K562 (cell line): Measurements from ENCODE around the gene DHDH. TPM values are rescaled to one million over a fixed set of nuclear protein-coding genes. Genes with fewer than 3 reads are reported as not detected.

ENCODE experiments used
- ATAC-seq: fragments of 200-7000 bp; cut with Tn5 transposase; 3 replicates; pipeline ENCODE4 v1.9.1; 2020; ENCODE audit warnings: moderate library complexity
- BruUV-seq: library from RNA; stranded (reverse); fragments of 400-500 nt; replicated peaks from 2 replicates; lab custom pipeline; 2021; lab: Mats Ljungman, UMichigan
- CTCF ChIA-PET: fragments of 300-600 bp; formaldehyde crosslinking; extraction: SDS; loops from one replicate; lab custom pipeline; 2021; ENCODE audit warnings: low intra/inter-chr PET ratio; lab: Yijun Ruan, JAX
- POLR2A ChIA-PET: fragments of 300-600, 350-650 bp; sonication (Branson Sonifier 250); formaldehyde crosslinking; extraction: SDS; loops from one replicate; lab custom pipeline; 2021; ENCODE audit warnings: antibody characterized with exemption, inconsistent platforms; lab: Yijun Ruan, JAX
- DNase-seq, 4 experiments: peaks; one replicate each; pipeline versions ENCODE4 v3.0.0 to v3.0.0-alpha.2; 2011 to 2018; ENCODE audit warnings: low spot score in 3 of 4, mixed read lengths in 3 of 4; ENCODE audit errors: extremely low read depth in 1 of 4
- FAIRE-seq: peaks from 2 replicates; lab custom pipeline; 2011; peaks lifted over from hg19 to GRCh38; lab: Jason Lieb, UNC
- H2AFZ ChIP-seq: 2 replicates; pipeline ENCODE4 v1.6.0; 2011; ENCODE audit warnings: low read depth, low read length, control low read depth, inconsistent platforms
- H3K27ac ChIP-seq: fragments of 200-600 bp; 3 replicates; pipeline ENCODE4 v1.8.0; 2011; ENCODE audit warnings: low read depth, mild to moderate bottlenecking, control low read depth, inconsistent platforms, low read length, moderate library complexity, mixed read lengths; ENCODE audit errors: extremely low read depth
- H3K27me3 ChIP-seq, 2 experiments: fragments of 300-600 bp in 1 of 2; 2 replicates in 1 of 2; 3 replicates in 1 of 2; pipeline versions ENCODE4 v1.6.0 to v1.8.0; 2011; ENCODE audit warnings: inconsistent platforms in 2 of 2, low read length in 2 of 2, mild to moderate bottlenecking in 1 of 2, mixed read lengths in 1 of 2, moderate library complexity in 1 of 2; ENCODE audit not compliant: control insufficient read depth in 2 of 2, insufficient read depth in 2 of 2
- H3K36me3 ChIP-seq: fragments of 300-600 bp; 3 replicates; pipeline ENCODE4 v1.8.0; 2011; ENCODE audit warnings: mild to moderate bottlenecking, low read length, inconsistent platforms; ENCODE audit not compliant: control insufficient read depth, insufficient read depth
- H3K4me1 ChIP-seq, 2 experiments: fragments of 200-600 bp in 1 of 2; replicated peaks in 1 of 2; 2 replicates in 1 of 2; 3 replicates in 1 of 2; pipeline versions ENCODE4 v1.5.1 to v1.8.0; 2011; ENCODE audit warnings: inconsistent platforms in 2 of 2, low read length in 2 of 2, mild to moderate bottlenecking in 1 of 2, mixed read lengths in 1 of 2, moderate library complexity in 1 of 2; ENCODE audit not compliant: control insufficient read depth in 2 of 2, insufficient read depth in 2 of 2
- H3K4me2 ChIP-seq: 2 replicates; pipeline ENCODE4 v1.6.1; 2011; ENCODE audit warnings: low read length, control low read depth, inconsistent platforms, mixed read lengths; ENCODE audit not compliant: insufficient read depth
- H3K4me3 ChIP-seq: fragments of 200-600 bp; sonication (generic), shearing (Covaris generic); 2 replicates; pipeline ENCODE4 v1.5.1; 2016; ENCODE audit warnings: control low read depth, inconsistent platforms
- H3K79me2 ChIP-seq: fragments of 200-600 bp; 3 replicates; pipeline ENCODE4 v1.8.0; 2011; ENCODE audit warnings: low read length, inconsistent platforms; ENCODE audit not compliant: control insufficient read depth, insufficient read depth
- H3K9ac ChIP-seq, 2 experiments: 2 replicates each; pipeline versions ENCODE4 v1.6.0 to v1.6.1; 2011; ENCODE audit warnings: low read depth in 2 of 2, low read length in 2 of 2, control low read depth in 1 of 2, inconsistent platforms in 1 of 2, mild to moderate bottlenecking in 1 of 2, mixed read lengths in 1 of 2; ENCODE audit not compliant: insufficient read depth in 1 of 2
- H3K9me1 ChIP-seq: one replicate; pipeline ENCODE4 v1.6.0; 2011; ENCODE audit warnings: inconsistent platforms, mild to moderate bottlenecking, low read length, moderate library complexity; ENCODE audit not compliant: control insufficient read depth, insufficient read depth
- H3K9me3 ChIP-seq: replicated peaks from 2 replicates; pipeline ENCODE4 v1.5.1; 2011; ENCODE audit warnings: low read depth, low read length, inconsistent platforms; ENCODE audit not compliant: control insufficient read depth, insufficient read depth
- H4K20me1 ChIP-seq: replicated peaks from 2 replicates; pipeline ENCODE4 v1.6.1; 2011; ENCODE audit warnings: low read length, inconsistent platforms, mixed read lengths; ENCODE audit not compliant: control insufficient read depth, insufficient read depth
- CBX5 ChIP-seq: IDR thresholded peaks from 2 replicates; pipeline ENCODE4 v1.6.1; 2014; ENCODE audit warnings: low read depth, borderline replicate concordance
- CREB1 ChIP-seq, 2 experiments: sonication (generic) in 1 of 2; formaldehyde crosslinking in 1 of 2; IDR thresholded peaks; 2 replicates each; pipeline versions ENCODE4 v1.6.1 to v1.8.0; 2012 to 2022; ENCODE audit warnings: inconsistent platforms in 1 of 2, mild to moderate bottlenecking in 1 of 2, missing genetic modification reagents in 1 of 2, moderate library complexity in 1 of 2
- CREM ChIP-seq: IDR thresholded peaks from 2 replicates; pipeline ENCODE4 v1.6.1; 2014; ENCODE audit warnings: antibody characterized with exemption, low read depth
- DDX20 ChIP-seq: fragments of 450-650 bp; IDR thresholded peaks from 2 replicates; pipeline ENCODE4 v1.6.1; 2016; ENCODE audit warnings: missing genetic modification characterization, low read depth, mild to moderate bottlenecking, missing compliant biosample characterization, moderate library complexity
- DNMT1 ChIP-seq: fragments of 450-650 bp; IDR thresholded peaks from 2 replicates; pipeline ENCODE4 v1.6.1; 2016; ENCODE audit warnings: antibody characterized with exemption, mild to moderate bottlenecking
- E2F5 ChIP-seq: sonication (generic); formaldehyde crosslinking; IDR thresholded peaks from 2 replicates; pipeline ENCODE4 v1.8.0; 2022; ENCODE audit warnings: mild to moderate bottlenecking, missing genetic modification reagents
- HCFC1 ChIP-seq: IDR thresholded peaks from 2 replicates; pipeline ENCODE4 v1.6.1; 2012; ENCODE audit warnings: low read depth, low read length, improper control_type of control experiment
- HMG20B ChIP-seq: fragments of 250-450 bp; sonication (Bioruptor Pico); IDR thresholded peaks from 2 replicates; pipeline ENCODE4 v1.5.0; 2021; ENCODE audit warnings: mild to moderate bottlenecking
- JUN ChIP-seq, 2 experiments: sonication (generic) in 1 of 2; formaldehyde crosslinking in 1 of 2; IDR thresholded peaks; 2 replicates each; pipeline versions ENCODE4 v1.6.1 to v1.8.0; 2012 to 2022; ENCODE audit warnings: borderline replicate concordance in 2 of 2, mild to moderate bottlenecking in 2 of 2, improper control_type of control experiment in 1 of 2, low read depth in 1 of 2, low read length in 1 of 2, missing genetic modification reagents in 1 of 2
- KAT8 ChIP-seq: fragments of 450-650 bp; IDR thresholded peaks from 2 replicates; pipeline ENCODE4 v1.6.1; 2016; ENCODE audit warnings: low read depth, mild to moderate bottlenecking
- KLF6 ChIP-seq: fragments of 250-450 bp; sonication (Bioruptor Pico); IDR thresholded peaks from 2 replicates; pipeline ENCODE4 v1.4.0; 2020; ENCODE audit warnings: mild to moderate bottlenecking, moderate library complexity, borderline replicate concordance
- TAF7 ChIP-seq: fragments of 450-650 bp; IDR thresholded peaks from 2 replicates; pipeline ENCODE4 v1.6.1; 2016; ENCODE audit warnings: missing genetic modification characterization, missing compliant biosample characterization
- TRIM28 ChIP-seq: fragments of 450-650 bp; IDR thresholded peaks from 2 replicates; pipeline ENCODE4 v1.6.1; 2017
- ZNF644 ChIP-seq: fragments of 200-800 bp; sonication (Bioruptor generic); IDR thresholded peaks from 2 replicates; pipeline ENCODE4 v1.6.1; 2016; ENCODE audit warnings: low read depth, missing genetic modification characterization, missing compliant biosample characterization
- WGBS: fragments of 100-300 bp; shearing (Covaris generic); methylation state at CpG from one replicate; pipeline ENCODE4 v1.1.6; 2016; ENCODE audit warnings: low coverage, mixed read lengths; ENCODE audit not compliant: insufficient coverage; ENCODE audit errors: missing lambda C conversion rate; 5-methylcytosine and 5-hydroxymethylcytosine counted together
- in situ Hi-C: fragments of 300-500 bp; cut with MboI; formaldehyde crosslinking; loops from 4 replicates; pipeline ENCODE4 v1.15.0; 2018; ENCODE audit warnings: inconsistent platforms, mixed read lengths
- intact Hi-C: fragments of 100-400 bp; cut with micrococcal nuclease; formaldehyde crosslinking; loops from 2 replicates; pipeline ENCODE4 v1.14.2; 2022
- polyA plus RNA-seq, 8 experiments: library from polyadenylated mRNA; depleted of rRNA in 4 of 8; stranded (reverse) in 5 of 8; unstranded in 3 of 8; fragments of >200 nt; fragmentation: Nextera tagmentation in 2 of 8; fragmentation: Illumina TruSeq in 1 of 8; extraction: Ambion mirVana in 2 of 8; extraction: Trizol in 1 of 8; gene quantifications; 2 replicates each; pipeline versions ENCODE4 v1.2.1 to v1.2.3, GENCODE V29; 2011 to 2014; ENCODE audit warnings: inconsistent platforms in 1 of 8, missing spikeins in 1 of 8
- total RNA-seq, 7 experiments: library from RNA; depleted of rRNA in 6 of 7; stranded (reverse); fragments of >200 nt in 6 of 7; fragmentation: Illumina TruSeq in 2 of 7; extraction: Trizol in 2 of 7; gene quantifications; 2 replicates each; pipeline versions ENCODE4 v1.2.1 to v1.2.3, GENCODE V29; 2011 to 2021; ENCODE audit warnings: low replicate concordance in 1 of 7
- TF ChIP-seq, protein P1 (sequence below): conservative IDR thresholded peaks from 2 replicates; pipeline ENCODE4 v1.6.1; 2011; ENCODE audit warnings: low read depth, mild to moderate bottlenecking, low read length; ENCODE audit not compliant: control insufficient read depth
- TF ChIP-seq, protein P2 (sequence below), 2 experiments: fragments of 200-800 bp in 1 of 2; sonication (Bioruptor generic) in 1 of 2; sonication (generic) in 1 of 2; formaldehyde crosslinking in 1 of 2; IDR thresholded peaks in 1 of 2; conservative IDR thresholded peaks in 1 of 2; 2 replicates each; pipeline versions ENCODE4 v1.5.0 to v1.6.1; 2016 to 2020; ENCODE audit warnings: missing compliant biosample characterization in 1 of 2, missing genetic modification characterization in 1 of 2, missing genetic modification reagents in 1 of 2
- TF ChIP-seq, protein P3 (sequence below): fragments of 250-450 bp; sonication (Bioruptor Pico); IDR thresholded peaks from 2 replicates; pipeline ENCODE4 v1.8.0; 2022; ENCODE audit warnings: moderate library complexity, mild to moderate bottlenecking, inconsistent platforms

Gene DHDH
- total and polyA plus RNA-seq, 9 of the 15 experiments (the other 6 are each of a cell fraction or from before 2014, with no cell fraction given) = 0.37 to 1.9 (median 0.87) TPM

DNA sequence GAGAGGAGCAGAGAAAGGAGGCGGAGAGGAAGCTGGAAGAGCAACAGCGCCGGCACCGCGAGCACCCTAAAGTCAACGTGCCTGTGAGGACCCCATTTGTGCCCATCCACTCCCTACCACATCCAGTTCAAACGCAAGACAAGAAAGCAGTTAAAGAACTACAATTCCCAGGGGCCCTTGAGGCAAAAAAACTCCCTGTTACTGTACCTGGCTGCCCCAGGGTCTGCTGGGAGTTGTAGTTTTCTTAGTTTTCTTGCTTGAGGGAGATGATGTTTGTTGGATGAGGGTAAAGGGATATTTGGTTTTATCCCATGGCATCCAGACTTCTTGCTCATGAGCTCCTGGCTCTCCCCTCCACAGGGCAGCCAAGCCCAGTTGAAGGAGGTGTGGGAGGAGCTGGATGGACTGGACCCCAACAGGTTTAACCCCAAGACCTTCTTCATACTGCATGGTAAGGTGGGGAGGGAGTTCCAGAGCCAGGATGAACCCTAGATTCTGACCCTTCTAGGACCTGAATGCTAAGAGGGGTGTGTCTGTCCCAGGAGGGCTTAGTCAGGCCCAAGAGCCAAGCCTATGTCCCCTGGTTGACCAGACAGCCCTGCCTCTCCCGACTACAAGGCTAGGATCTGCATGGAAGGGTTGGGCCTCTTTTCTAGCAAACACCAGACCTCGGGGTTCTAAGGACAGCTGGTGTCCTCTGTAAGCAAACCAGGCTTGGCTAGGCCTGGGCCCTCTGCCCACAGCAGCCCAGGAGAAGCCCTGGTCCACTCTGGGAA lies 20.2 kb upstream of the DHDH start:
- FAIRE-seq = peak; percentile 87
- Histone ChIP-seq H3K4me3 (no peak overlapping the region), H4K20me1 (no peaks in the 10 kb centered on the region), H3K4me2 (no peak overlapping the region), H3K27ac (no peak overlapping the region), H3K9me3 (no peaks in the 10 kb centered on the region), H2AFZ (no peak overlapping the region), H3K36me3 (peaks cover 81% of the 10 kb centered on the region), H3K79me2 (no peaks in the 10 kb centered on the region), H3K27me3 (no peaks in the 10 kb centered on the region), H3K9ac (peak overlapping the region in 1 of 2 experiments; percentile 31; a peak in 1 of 4 replicates), H3K4me1 (peaks cover 0 to 3% of the 10 kb centered on the region in 2 experiments; a peak in 1 of 5 replicates), H3K9me1 (no peaks in the 10 kb centered on the region)
- WGBS = 89% methylated on average over 9 of the region's 9 CpGs
- DNase-seq = peak in 1 of 4 experiments; percentile 59
- in situ Hi-C loops = no loop called here
- intact Hi-C loops = no loop called here
- ChIA-PET POLR2A (interaction anchor here (0.6 to 3.2 kb wide), 6 partner anchors 11 to 560 kb away, joined by 3 to 18 read pairs (median 4); partner anchors contain the start of genes NUCB1 and TULP2), CTCF (no interaction called here)
- peak; percentile 83 for ATAC-seq
- BruUV-seq = no TSS peak
- TF ChIP-seq, protein P1, sequence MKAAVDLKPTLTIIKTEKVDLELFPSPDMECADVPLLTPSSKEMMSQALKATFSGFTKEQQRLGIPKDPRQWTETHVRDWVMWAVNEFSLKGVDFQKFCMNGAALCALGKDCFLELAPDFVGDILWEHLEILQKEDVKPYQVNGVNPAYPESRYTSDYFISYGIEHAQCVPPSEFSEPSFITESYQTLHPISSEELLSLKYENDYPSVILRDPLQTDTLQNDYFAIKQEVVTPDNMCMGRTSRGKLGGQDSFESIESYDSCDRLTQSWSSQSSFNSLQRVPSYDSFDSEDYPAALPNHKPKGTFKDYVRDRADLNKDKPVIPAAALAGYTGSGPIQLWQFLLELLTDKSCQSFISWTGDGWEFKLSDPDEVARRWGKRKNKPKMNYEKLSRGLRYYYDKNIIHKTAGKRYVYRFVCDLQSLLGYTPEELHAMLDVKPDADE = peak; percentile 83; the same call in 1 of the 2 replicates
- TF ChIP-seq JUN (IDR thresholded peaks at IDR 0.05; ENCODE audit: borderline replicate concordance, low read depth, low read length) = no peak
- no peak for TF ChIP-seq JUN (CRISPR knock-in tag; IDR thresholded peaks at IDR 0.05; ENCODE audit: borderline replicate concordance)
- no peak for TF ChIP-seq CREB1 (IDR thresholded peaks at IDR 0.05)
- TF ChIP-seq CREB1 (CRISPR knock-in tag; IDR thresholded peaks at IDR 0.05) = no peak
- TF ChIP-seq TRIM28 = no peak
- 0 out of 2 replicates have a peak, but pooled peaks have one; percentile 30 for TF ChIP-seq CREM
- TF ChIP-seq ZNF644 = 0 out of 2 replicates have a peak, but pooled peaks have one; percentile 60
- no peak for TF ChIP-seq KLF6 (CRISPR knock-in tag)
- TF ChIP-seq E2F5 = no peak
- no peak for TF ChIP-seq KAT8
- no peak for TF ChIP-seq DDX20 (tag)
- TF ChIP-seq HMG20B (CRISPR knock-in tag) = no peak
- TF ChIP-seq DNMT1 = no peak
- TF ChIP-seq, protein P2, sequence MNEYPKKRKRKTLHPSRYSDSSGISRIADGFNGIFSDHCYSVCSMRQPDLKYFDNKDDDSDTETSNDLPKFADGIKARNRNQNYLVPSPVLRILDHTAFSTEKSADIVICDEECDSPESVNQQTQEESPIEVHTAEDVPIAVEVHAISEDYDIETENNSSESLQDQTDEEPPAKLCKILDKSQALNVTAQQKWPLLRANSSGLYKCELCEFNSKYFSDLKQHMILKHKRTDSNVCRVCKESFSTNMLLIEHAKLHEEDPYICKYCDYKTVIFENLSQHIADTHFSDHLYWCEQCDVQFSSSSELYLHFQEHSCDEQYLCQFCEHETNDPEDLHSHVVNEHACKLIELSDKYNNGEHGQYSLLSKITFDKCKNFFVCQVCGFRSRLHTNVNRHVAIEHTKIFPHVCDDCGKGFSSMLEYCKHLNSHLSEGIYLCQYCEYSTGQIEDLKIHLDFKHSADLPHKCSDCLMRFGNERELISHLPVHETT (CRISPR knock-in tag; conservative IDR thresholded peaks at IDR 0.05 in 1 of 2, IDR thresholded peaks at IDR 0.05 in 1 of 2) = 0 out of 4 replicates have a peak, but pooled peaks of 1 of the 2 experiments have one; percentile 35
- no peak for TF ChIP-seq TAF7 (tag)
- TF ChIP-seq HCFC1 = peak; percentile 94
- TF ChIP-seq, protein P3, sequence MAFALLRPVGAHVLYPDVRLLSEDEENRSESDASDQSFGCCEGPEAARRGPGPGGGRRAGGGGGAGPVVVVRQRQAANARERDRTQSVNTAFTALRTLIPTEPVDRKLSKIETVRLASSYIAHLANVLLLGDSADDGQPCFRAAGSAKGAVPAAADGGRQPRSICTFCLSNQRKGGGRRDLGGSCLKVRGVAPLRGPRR (CRISPR knock-in tag) = no peak
- no peak for TF ChIP-seq CBX5
